K562 (cell line): Measurements from ENCODE around the gene R3HDM2. TPM values are rescaled to one million over a fixed set of nuclear protein-coding genes. Genes with fewer than 3 reads are reported as not detected.

Experiments used
- FIP1L1 ChIP-seq: fragments of 200-400 bp; formaldehyde crosslinking; IDR thresholded peaks from 2 replicates; pipeline ENCODE4 v1.6.1; 2018; ENCODE audit warnings: mild to moderate bottlenecking, low read depth, low read length; ENCODE audit not compliant: poor library complexity, severe bottlenecking
- HMG20B ChIP-seq: fragments of 250-450 bp; sonication (Bioruptor Pico); IDR thresholded peaks from 2 replicates; pipeline ENCODE4 v1.5.0; 2021; ENCODE audit warnings: mild to moderate bottlenecking
- MYC ChIP-seq, 2 experiments: fragments of 250-450 bp in 1 of 2; sonication (Bioruptor Pico) in 1 of 2; IDR thresholded peaks; 2 replicates each; pipeline versions ENCODE4 v1.5.1 to v1.6.1; 2012 to 2021; ENCODE audit warnings: low read depth in 2 of 2, borderline replicate concordance in 1 of 2, improper control_type of control experiment in 1 of 2, low read length in 1 of 2, mild to moderate bottlenecking in 1 of 2, moderate library complexity in 1 of 2
- RBFOX2 ChIP-seq: fragments of 200-400 bp; formaldehyde crosslinking; IDR thresholded peaks from 2 replicates; pipeline ENCODE4 v1.6.1; 2017; ENCODE audit warnings: low read depth, mild to moderate bottlenecking, low read length, moderate library complexity
- ZFX ChIP-seq: sonication (generic); formaldehyde crosslinking; IDR thresholded peaks from 2 replicates; pipeline ENCODE4 v1.8.0; 2022; ENCODE audit warnings: mild to moderate bottlenecking, missing genetic modification reagents, moderate library complexity
- ZNF212 ChIP-seq: fragments of 450-650 bp; formaldehyde crosslinking; IDR thresholded peaks from 2 replicates; pipeline ENCODE4 v1.4.0; 2020; ENCODE audit warnings: mild to moderate bottlenecking
- ZNF41 ChIP-seq: fragments of 250-450 bp; sonication (Bioruptor Pico); conservative IDR thresholded peaks from 2 replicates; pipeline ENCODE4 v1.4.0; 2020; ENCODE audit warnings: mild to moderate bottlenecking
- polyA plus RNA-seq, 8 experiments: library from polyadenylated mRNA; depleted of rRNA in 4 of 8; stranded (reverse) in 5 of 8; unstranded in 3 of 8; fragments of >200 nt; fragmentation: Nextera tagmentation in 2 of 8; fragmentation: Illumina TruSeq in 1 of 8; extraction: Ambion mirVana in 2 of 8; extraction: Trizol in 1 of 8; gene quantifications; 2 replicates each; pipeline versions ENCODE4 v1.2.1 to v1.2.3, GENCODE V29; 2011 to 2014; ENCODE audit warnings: inconsistent platforms in 1 of 8, missing spikeins in 1 of 8
- total RNA-seq, 7 experiments: library from RNA; depleted of rRNA in 6 of 7; stranded (reverse); fragments of >200 nt in 6 of 7; fragmentation: Illumina TruSeq in 2 of 7; extraction: Trizol in 2 of 7; gene quantifications; 2 replicates each; pipeline versions ENCODE4 v1.2.1 to v1.2.3, GENCODE V29; 2011 to 2021; ENCODE audit warnings: low replicate concordance in 1 of 7
- TF ChIP-seq, protein P1 (sequence below), 3 experiments: fragments of 200-800 bp in 1 of 3; fragments of 250-450 bp in 1 of 3; fragments of 450-650 bp in 1 of 3; sonication (Bioruptor Pico) in 1 of 3; sonication (Bioruptor generic) in 1 of 3; formaldehyde crosslinking in 1 of 3; IDR thresholded peaks; 2 replicates each; pipeline versions ENCODE4 v1.6.1 to v1.8.0; 2016 to 2022; ENCODE audit warnings: mild to moderate bottlenecking in 2 of 3, missing genetic modification characterization in 2 of 3, missing compliant biosample characterization in 1 of 3, moderate library complexity in 1 of 3
- TF ChIP-seq, protein P2 (sequence below): IDR thresholded peaks from 2 replicates; pipeline ENCODE4 v1.6.1; 2011; ENCODE audit warnings: borderline replicate concordance, low read depth, mild to moderate bottlenecking, moderate library complexity, low read length; ENCODE audit not compliant: insufficient read depth, poor library complexity, severe bottlenecking
- TF ChIP-seq, protein P3 (sequence below): fragments of 450-650 bp; IDR thresholded peaks from 2 replicates; pipeline ENCODE4 v1.6.1; 2016; ENCODE audit warnings: borderline replicate concordance

Gene R3HDM2
- total and polyA plus RNA-seq, 9 of the 15 experiments (the other 6 are each of a cell fraction or from before 2014, with no cell fraction given): 3.3 to 18.8 (median 9.0) TPM

DNA sequence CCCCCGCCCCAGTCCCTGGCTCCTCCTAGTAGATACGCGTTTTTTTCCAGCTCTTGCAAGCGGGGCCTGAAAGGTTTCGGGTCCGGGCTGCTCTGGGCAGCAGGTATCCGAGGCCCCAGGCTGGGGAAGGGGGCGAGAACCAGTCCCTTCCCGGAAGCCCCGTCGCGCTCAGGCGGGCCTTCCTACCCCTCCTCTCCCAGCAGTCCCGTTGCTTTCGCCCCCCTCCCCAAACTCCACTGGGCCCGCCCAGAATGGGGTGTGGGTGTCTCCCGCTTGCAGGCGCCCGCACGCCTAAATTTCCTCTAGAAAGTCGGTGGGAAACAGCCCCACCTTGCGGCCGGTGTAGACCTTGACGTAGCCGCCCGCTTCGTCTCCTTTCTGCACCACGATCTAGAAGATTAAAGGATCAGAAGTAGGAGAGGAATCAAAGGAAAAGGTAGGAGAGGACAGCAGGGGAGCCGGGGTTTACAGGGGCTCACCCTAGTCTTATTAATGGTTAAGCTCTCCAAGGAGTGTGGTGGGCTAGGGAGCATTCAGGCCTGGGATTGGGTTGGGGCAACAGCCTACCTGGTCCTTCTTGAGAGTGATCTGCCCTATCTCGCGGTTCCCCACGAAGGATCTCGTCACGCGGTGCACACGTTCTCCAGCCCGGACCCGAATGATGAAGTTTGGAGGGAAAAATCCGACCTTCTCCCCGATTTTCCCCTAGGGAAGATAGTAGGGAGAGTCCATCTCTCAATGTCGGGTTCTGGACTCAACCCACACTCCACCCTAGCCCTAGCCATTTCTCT is 187.1 kb downstream of the R3HDM2 start (continued):
- TF ChIP-seq, protein P1, sequence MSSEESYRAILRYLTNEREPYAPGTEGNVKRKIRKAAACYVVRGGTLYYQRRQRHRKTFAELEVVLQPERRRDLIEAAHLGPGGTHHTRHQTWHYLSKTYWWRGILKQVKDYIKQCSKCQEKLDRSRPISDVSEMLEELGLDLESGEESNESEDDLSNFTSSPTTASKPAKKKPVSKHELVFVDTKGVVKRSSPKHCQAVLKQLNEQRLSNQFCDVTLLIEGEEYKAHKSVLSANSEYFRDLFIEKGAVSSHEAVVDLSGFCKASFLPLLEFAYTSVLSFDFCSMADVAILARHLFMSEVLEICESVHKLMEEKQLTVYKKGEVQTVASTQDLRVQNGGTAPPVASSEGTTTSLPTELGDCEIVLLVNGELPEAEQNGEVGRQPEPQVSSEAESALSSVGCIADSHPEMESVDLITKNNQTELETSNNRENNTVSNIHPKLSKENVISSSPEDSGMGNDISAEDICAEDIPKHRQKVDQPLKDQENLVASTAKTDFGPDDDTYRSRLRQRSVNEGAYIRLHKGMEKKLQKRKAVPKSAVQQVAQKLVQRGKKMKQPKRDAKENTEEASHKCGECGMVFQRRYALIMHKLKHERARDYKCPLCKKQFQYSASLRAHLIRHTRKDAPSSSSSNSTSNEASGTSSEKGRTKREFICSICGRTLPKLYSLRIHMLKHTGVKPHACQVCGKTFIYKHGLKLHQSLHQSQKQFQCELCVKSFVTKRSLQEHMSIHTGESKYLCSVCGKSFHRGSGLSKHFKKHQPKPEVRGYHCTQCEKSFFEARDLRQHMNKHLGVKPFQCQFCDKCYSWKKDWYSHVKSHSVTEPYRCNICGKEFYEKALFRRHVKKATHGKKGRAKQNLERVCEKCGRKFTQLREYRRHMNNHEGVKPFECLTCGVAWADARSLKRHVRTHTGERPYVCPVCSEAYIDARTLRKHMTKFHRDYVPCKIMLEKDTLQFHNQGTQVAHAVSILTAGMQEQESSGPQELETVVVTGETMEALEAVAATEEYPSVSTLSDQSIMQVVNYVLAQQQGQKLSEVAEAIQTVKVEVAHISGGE (CRISPR knock-in tag; IDR thresholded peaks at IDR 0.05): 0 out of 6 replicates have a peak, but pooled peaks of 1 of the 3 experiments have one; percentile 4
- TF ChIP-seq, protein P2, sequence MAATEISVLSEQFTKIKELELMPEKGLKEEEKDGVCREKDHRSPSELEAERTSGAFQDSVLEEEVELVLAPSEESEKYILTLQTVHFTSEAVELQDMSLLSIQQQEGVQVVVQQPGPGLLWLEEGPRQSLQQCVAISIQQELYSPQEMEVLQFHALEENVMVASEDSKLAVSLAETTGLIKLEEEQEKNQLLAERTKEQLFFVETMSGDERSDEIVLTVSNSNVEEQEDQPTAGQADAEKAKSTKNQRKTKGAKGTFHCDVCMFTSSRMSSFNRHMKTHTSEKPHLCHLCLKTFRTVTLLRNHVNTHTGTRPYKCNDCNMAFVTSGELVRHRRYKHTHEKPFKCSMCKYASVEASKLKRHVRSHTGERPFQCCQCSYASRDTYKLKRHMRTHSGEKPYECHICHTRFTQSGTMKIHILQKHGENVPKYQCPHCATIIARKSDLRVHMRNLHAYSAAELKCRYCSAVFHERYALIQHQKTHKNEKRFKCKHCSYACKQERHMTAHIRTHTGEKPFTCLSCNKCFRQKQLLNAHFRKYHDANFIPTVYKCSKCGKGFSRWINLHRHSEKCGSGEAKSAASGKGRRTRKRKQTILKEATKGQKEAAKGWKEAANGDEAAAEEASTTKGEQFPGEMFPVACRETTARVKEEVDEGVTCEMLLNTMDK: peak; percentile 15
- TF ChIP-seq HMG20B (CRISPR knock-in tag): no peak
- TF ChIP-seq RBFOX2: 0 out of 2 replicates have a peak, but pooled peaks have one; percentile 47
- TF ChIP-seq FIP1L1: no peak
- no peak for TF ChIP-seq ZNF212 (CRISPR knock-in tag)
- peak; percentile 30; the same call in 1 of the 2 replicates for TF ChIP-seq ZFX (CRISPR knock-in tag)
- no peak for TF ChIP-seq ZNF41 (CRISPR knock-in tag)
- TF ChIP-seq, protein P3, sequence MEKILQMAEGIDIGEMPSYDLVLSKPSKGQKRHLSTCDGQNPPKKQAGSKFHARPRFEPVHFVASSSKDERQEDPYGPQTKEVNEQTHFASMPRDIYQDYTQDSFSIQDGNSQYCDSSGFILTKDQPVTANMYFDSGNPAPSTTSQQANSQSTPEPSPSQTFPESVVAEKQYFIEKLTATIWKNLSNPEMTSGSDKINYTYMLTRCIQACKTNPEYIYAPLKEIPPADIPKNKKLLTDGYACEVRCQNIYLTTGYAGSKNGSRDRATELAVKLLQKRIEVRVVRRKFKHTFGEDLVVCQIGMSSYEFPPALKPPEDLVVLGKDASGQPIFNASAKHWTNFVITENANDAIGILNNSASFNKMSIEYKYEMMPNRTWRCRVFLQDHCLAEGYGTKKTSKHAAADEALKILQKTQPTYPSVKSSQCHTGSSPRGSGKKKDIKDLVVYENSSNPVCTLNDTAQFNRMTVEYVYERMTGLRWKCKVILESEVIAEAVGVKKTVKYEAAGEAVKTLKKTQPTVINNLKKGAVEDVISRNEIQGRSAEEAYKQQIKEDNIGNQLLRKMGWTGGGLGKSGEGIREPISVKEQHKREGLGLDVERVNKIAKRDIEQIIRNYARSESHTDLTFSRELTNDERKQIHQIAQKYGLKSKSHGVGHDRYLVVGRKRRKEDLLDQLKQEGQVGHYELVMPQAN: no peak
- TF ChIP-seq MYC (IDR thresholded peaks at IDR 0.05; ENCODE audit: low read depth, low read length): peak; percentile 65
- no peak for TF ChIP-seq MYC (CRISPR knock-in tag; IDR thresholded peaks at IDR 0.05; ENCODE audit: borderline replicate concordance, low read depth)
